Mesodermal cell (in vitro differentiated cells): Measurements from ENCODE around the gene ALG1L2.
A peak's percentile ranks its signal among the peaks of the same experiment; 100 is the strongest.
"Not testable (repeated sequence)": the region's sequence is repeated elsewhere in the genome, so short reads cannot be mapped to it uniquely, and the experiment has no call there.

ENCODE experiments used
- H3K27ac ChIP-seq: 2 replicates; pipeline ENCODE4 v1.7.0; 2013; ENCODE audit warnings: mild to moderate bottlenecking, low read depth, low read length, moderate library complexity; ENCODE audit not compliant: severe bottlenecking
- H3K36me3 ChIP-seq: 2 replicates; pipeline ENCODE4 v1.7.1; 2013; ENCODE audit warnings: mild to moderate bottlenecking, low read length, moderate library complexity; ENCODE audit not compliant: control insufficient read depth, insufficient read depth
- H3K4me1 ChIP-seq: one replicate; pipeline ENCODE4 v1.7.1; 2013; ENCODE audit warnings: mild to moderate bottlenecking, low read length; ENCODE audit not compliant: insufficient read depth, control insufficient read depth, poor library complexity, severe bottlenecking
- H3K4me3 ChIP-seq: 2 replicates; pipeline ENCODE4 v1.7.0; 2013; ENCODE audit warnings: low read length, control low read depth, mild to moderate bottlenecking; ENCODE audit not compliant: insufficient read depth, poor library complexity, severe bottlenecking; ENCODE audit errors: extremely low read depth
- H3K9me3 ChIP-seq: 2 replicates; pipeline ENCODE4 v1.7.1; 2013; ENCODE audit warnings: mild to moderate bottlenecking, low read length, moderate library complexity; ENCODE audit not compliant: control insufficient read depth
- WGBS, 2 experiments: methylation state at CpG; one replicate each; pipeline ENCODE4 v1.1.5; 2013; ENCODE audit warnings: missing lambda C conversion rate in 2 of 2; ENCODE audit not compliant: insufficient coverage in 2 of 2; 5-methylcytosine and 5-hydroxymethylcytosine counted together

ALG1L2 gene

GRCh38 chr3:130094491-130094941 lies 12.9 kb downstream of the ALG1L2 start:
- H3K9me3 ChIP-seq, H3K27ac ChIP-seq, H3K36me3 ChIP-seq, H3K4me3 ChIP-seq, H3K4me1 ChIP-seq: not testable (repeated sequence)
- WGBS, 2 experiments, result 87 to 100% methylated on average over 3 of the region's 11 CpGs

GRCh38 chr3:130095858-130096257 lies 14.2 kb downstream of the ALG1L2 start:
- WGBS, 2 experiments, result 97 to 100% methylated on average over 1 to 6 of the region's 11 CpGs
- not testable (repeated sequence) for H3K36me3 ChIP-seq, H3K4me1 ChIP-seq, H3K9me3 ChIP-seq, H3K4me3 ChIP-seq, H3K27ac ChIP-seq

DNA sequence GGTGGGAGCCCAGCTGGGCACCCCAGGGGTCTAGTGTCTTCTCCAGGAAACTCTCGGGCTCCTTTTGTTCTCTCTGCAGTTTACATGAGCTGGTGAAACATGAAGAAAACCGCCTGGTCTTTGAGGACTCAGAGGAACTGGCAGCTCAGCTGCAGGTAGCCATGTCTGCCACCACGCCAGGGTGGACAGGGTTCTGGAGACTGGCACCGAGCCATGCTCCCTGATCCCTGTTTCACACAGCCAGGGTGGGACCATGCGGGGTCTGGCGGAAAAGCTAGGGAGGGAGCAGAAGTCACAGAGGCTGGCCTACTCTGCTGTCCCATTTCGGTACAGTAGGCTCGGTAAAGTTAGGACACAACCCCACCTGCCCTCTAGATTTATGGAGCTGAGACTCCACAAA lies 15.5 kb downstream of the ALG1L2 start:
- not testable (repeated sequence) for H3K27ac ChIP-seq, H3K4me1 ChIP-seq, H3K4me3 ChIP-seq, H3K9me3 ChIP-seq, H3K36me3 ChIP-seq
- 96 to 97% methylated on average over 6 to 8 of the region's 8 CpGs for WGBS, 2 experiments

- H3K4me3 ChIP-seq, H3K36me3 ChIP-seq, H3K4me1 ChIP-seq, H3K9me3 ChIP-seq, H3K27ac ChIP-seq: not testable (repeated sequence)
- WGBS, 2 experiments, result 28 to 68% methylated on average over 4 to 11 of the region's 16 CpGs
Measured at GRCh38 chr3:130097690-130098638, 16.3 kb downstream of the ALG1L2 start.

DNA sequence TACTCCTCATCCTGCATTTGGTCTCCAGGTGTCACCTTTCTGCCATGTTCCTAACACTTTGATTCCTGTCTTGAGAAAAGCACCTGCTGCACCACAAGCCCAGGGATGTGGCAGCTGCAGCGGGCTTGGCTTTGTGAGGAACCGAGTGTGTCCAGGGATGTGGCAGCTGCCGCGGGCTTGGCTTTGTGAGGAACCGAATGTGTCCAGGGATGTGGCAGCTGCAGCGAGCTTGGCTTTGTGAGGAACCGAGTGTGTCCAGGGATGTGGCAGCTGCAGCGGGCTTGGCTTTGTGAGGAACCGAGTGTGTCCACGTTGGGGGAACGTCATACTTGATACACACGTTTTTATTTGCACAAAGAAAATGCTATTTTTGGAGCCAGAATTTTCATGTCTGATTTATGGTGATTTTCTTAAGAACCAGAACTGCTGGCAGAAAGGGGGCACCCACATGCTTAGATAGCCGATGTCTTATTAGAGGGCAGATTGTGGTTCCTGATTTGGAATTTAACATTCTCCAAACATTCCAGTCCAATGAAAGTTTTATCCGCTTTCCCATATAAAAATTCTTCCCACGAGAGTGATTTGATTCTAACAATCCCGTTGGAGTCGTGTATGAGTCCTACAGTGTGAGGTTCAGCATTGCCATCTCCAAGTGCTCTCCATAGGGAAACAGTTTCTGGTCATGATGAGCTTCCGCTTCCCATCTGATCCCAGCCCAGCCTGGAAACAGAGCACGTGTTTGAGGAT lies 17.2 kb downstream of the ALG1L2 start:
- not testable (repeated sequence) for H3K27ac ChIP-seq, H3K9me3 ChIP-seq, H3K4me3 ChIP-seq, H3K36me3 ChIP-seq, H3K4me1 ChIP-seq
- 89 to 92% methylated on average over 8 to 9 of the region's 19 CpGs for WGBS, 2 experiments

DNA sequence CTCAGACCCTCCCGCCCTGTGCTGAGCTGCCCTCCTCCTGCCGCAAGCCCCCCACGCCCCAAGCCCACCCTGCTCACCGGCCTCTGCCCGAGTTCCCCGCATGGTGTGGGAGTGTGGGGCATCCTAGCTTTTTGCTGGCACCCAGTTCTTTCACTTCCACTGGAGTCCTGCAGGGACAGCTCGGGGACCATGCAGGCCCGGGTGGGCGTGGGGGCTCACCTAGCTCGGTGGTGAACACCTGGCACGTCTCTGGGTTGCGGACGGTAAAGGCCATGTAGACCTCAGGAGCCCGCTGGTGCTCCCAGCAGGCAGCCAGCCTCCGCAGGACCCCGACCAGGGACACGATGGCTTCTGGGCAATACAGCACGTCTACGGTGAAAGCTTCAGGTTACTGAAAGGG lies 20.9 kb downstream of the ALG1L2 start:
- H3K27ac ChIP-seq, H3K4me1 ChIP-seq, H3K9me3 ChIP-seq, H3K36me3 ChIP-seq, H3K4me3 ChIP-seq: not testable (repeated sequence)
- 88 to 94% methylated on average over 16 to 17 of the region's 19 CpGs for WGBS, 2 experiments

DNA sequence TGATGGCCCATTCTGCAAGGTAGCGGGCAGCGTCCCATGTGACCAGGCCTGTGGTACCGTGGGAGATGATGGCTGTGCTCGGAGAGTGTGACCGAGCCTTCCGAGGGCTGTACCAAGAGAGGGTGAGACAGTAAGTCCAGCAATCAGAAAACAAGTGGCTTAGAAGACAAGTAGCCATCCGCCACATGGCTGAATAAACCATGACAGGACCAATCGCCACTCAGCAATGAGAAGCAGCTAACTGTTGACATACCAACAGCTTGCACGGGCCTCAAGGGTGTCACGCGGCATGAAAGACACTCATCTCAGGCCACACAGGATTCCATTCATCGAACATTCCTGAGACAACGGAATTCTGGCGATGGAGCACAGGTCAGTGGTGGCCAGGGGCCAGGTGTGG lies 22.6 kb downstream of the ALG1L2 start:
- H3K9me3 ChIP-seq, H3K27ac ChIP-seq, H3K4me1 ChIP-seq, H3K36me3 ChIP-seq, H3K4me3 ChIP-seq: not testable (repeated sequence)
- WGBS, 2 experiments, result 95 to 99% methylated on average over 8 of the region's 14 CpGs

- 88 to 100% methylated on average over 2 of the region's 13 CpGs for whole genome bisulfite sequencing, 2 experiments
- not testable (repeated sequence) for H3K4me3 ChIP-seq, H3K9me3 ChIP-seq, H3K36me3 ChIP-seq, H3K4me1 ChIP-seq, H3K27ac ChIP-seq
Measured at GRCh38 chr3:130107333-130107995, 25.8 kb downstream of the ALG1L2 start.

DNA sequence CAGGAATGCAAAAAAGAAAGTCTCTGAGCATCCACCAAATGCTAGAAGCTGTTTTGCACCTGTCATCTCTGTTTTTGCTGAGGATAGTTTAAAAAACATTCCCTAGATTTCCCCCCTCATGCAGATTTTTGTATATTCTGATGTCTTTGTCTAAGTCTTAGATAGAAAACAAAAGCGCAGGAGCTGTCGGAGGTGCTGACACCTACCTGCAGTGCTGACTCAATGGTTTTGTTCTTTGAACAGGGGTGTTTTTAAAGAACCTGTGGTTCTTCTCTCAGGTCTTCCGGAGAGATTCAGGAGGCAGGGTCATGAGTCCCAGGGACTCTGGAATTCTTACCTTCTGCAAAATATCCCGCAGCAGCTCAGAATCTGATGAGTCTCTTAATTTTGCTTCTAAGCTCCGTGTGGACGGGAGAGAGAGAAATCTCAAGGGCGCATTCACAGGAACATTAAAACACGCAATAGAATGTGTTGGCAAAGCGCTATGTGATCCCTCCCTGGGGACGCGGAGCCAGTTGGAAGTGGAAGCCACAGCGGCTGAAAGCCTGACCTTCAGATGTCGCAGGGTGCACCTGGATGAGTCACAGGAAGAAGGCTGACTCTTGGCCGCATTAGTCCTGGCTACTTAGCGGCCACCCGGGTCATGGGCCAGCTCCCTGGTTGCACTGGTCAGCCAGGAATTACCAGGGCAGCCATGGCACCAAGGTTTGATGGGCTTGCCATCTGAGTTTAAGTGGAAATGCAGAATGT lies 27.4 kb downstream of the ALG1L2 start:
- not testable (repeated sequence) for H3K27ac ChIP-seq, H3K4me1 ChIP-seq, H3K4me3 ChIP-seq, H3K9me3 ChIP-seq, H3K36me3 ChIP-seq
- WGBS, 2 experiments, result 86 to 93% methylated on average over 6 to 12 of the region's 16 CpGs

- not testable (repeated sequence) for H3K36me3 ChIP-seq, H3K9me3 ChIP-seq, H3K4me1 ChIP-seq
- Histone ChIP-seq H3K4me3 (peak overlapping the region; percentile 66), H3K27ac (peak overlapping the region; percentile 74)
- 0% methylated on average over 4 to 12 of the region's 19 CpGs for WGBS, 2 experiments
Measured at GRCh38 chr3:130110386-130111169, 28.9 kb downstream of the ALG1L2 start.
